Measurements from ENCODE around the gene TPM2.

- TF ChIP-seq, protein P1, sequence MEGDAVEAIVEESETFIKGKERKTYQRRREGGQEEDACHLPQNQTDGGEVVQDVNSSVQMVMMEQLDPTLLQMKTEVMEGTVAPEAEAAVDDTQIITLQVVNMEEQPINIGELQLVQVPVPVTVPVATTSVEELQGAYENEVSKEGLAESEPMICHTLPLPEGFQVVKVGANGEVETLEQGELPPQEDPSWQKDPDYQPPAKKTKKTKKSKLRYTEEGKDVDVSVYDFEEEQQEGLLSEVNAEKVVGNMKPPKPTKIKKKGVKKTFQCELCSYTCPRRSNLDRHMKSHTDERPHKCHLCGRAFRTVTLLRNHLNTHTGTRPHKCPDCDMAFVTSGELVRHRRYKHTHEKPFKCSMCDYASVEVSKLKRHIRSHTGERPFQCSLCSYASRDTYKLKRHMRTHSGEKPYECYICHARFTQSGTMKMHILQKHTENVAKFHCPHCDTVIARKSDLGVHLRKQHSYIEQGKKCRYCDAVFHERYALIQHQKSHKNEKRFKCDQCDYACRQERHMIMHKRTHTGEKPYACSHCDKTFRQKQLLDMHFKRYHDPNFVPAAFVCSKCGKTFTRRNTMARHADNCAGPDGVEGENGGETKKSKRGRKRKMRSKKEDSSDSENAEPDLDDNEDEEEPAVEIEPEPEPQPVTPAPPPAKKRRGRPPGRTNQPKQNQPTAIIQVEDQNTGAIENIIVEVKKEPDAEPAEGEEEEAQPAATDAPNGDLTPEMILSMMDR (IDR thresholded peaks at IDR 0.05): no peak
- TF ChIP-seq POLR2AphosphoS5 (IDR thresholded peaks at IDR 0.05; ENCODE audit: low read depth, low read length) (no peak), REST (IDR thresholded peaks at IDR 0.05; ENCODE audit: insufficient read depth in 1 of 2, low read depth in 2 of 2, low read length in 1 of 2) (no peak)
Measured at GRCh38 chr9:35675732-35676392, 13.9 kb downstream of the TPM2 start.

Data from Panc1 (cell line).